Stimulated activated CD8-positive, alpha-beta memory T cell treated with anti-CD3 and anti-CD28 coated beads, Interleukin-2, amount 100 ng/mL, for 48 hours (primary cell): Measurements from ENCODE around the gene SMIM35.
"Not testable (repeated sequence)": the region's sequence is repeated elsewhere in the genome, so short reads cannot be mapped to it uniquely, and the experiment has no call there.

Experiments used
- DNase-seq, 2 donors: peaks; one replicate each; pipeline ENCODE4 v3.0.0-alpha.2; 2020; ENCODE audit warnings: low read depth in 2 of 2

SMIM35 gene

GRCh38 chr11:118033443-118033842, 53.3 kb downstream of the SMIM35 start:
- DNase-seq, result no peak

GRCh38 chr11:118028626-118029025, 58.1 kb downstream of the SMIM35 start:
- no peak for DNase-seq

- DNase-seq, result no peak
These were observed 59.1 kb downstream of the SMIM35 start for GRCh38 chr11:118027694-118028093.

- DNase-seq, result no peak
These were observed 65.6 kb downstream of the SMIM35 start for GRCh38 chr11:118021146-118021545.

GRCh38 chr11:118018401-118018800, 68.4 kb downstream of the SMIM35 start:
- no peak for DNase-seq

GRCh38 chr11:118017631-118018315, 69.0 kb downstream of the SMIM35 start:
- no peak for DNase-seq

GRCh38 chr11:118017111-118017510, 69.7 kb downstream of the SMIM35 start:
- no peak for DNase-seq

- no peak for DNase-seq
These were observed 70.7 kb downstream of the SMIM35 start for GRCh38 chr11:118016104-118016503.

- no peak for DNase-seq
These were observed 71.3 kb downstream of the SMIM35 start for GRCh38 chr11:118015385-118015841.

- DNase-seq, result no peak
These were observed 72.7 kb downstream of the SMIM35 start for GRCh38 chr11:118014022-118014421.

- DNase-seq, result no peak
These were observed 74.6 kb downstream of the SMIM35 start for GRCh38 chr11:118012083-118012669.

GRCh38 chr11:118010738-118011461, 75.9 kb downstream of the SMIM35 start:
- DNase-seq, result no peak

GRCh38 chr11:118009864-118010737, 76.7 kb downstream of the SMIM35 start:
- DNase-seq, result no peak

GRCh38 chr11:118008271-118008911, 78.4 kb downstream of the SMIM35 start:
- no peak for DNase-seq

GRCh38 chr11:118007563-118008270, 79.0 kb downstream of the SMIM35 start:
- not testable (repeated sequence) for DNase-seq

GRCh38 chr11:118007040-118007439, 79.7 kb downstream of the SMIM35 start:
- no peak for DNase-seq

GRCh38 chr11:118006153-118006534, 80.6 kb downstream of the SMIM35 start:
- no peak for DNase-seq

- DNase-seq, result no peak
These were observed 81.3 kb downstream of the SMIM35 start for GRCh38 chr11:118005224-118006152.

GRCh38 chr11:118004543-118005223, 82.1 kb downstream of the SMIM35 start:
- DNase-seq, result no peak
